K562 (cell line): ENCODE measurements around the gene TIPIN. TPM values are rescaled to one million over a fixed set of nuclear protein-coding genes. Genes with fewer than 3 reads are reported as not detected.

Source experiments
- ATAC-seq: fragments of 200-7000 bp; cut with Tn5 transposase; 3 replicates; pipeline ENCODE4 v1.9.1; 2020; ENCODE audit warnings: moderate library complexity
- BruUV-seq: library from RNA; stranded (reverse); fragments of 400-500 nt; replicated peaks from 2 replicates; lab custom pipeline; 2021; lab: Mats Ljungman, UMichigan
- CTCF ChIA-PET: fragments of 300-600 bp; formaldehyde crosslinking; extraction: SDS; loops from one replicate; lab custom pipeline; 2021; ENCODE audit warnings: low intra/inter-chr PET ratio; lab: Yijun Ruan, JAX
- POLR2A ChIA-PET: fragments of 300-600, 350-650 bp; sonication (Branson Sonifier 250); formaldehyde crosslinking; extraction: SDS; loops from one replicate; lab custom pipeline; 2021; ENCODE audit warnings: antibody characterized with exemption, inconsistent platforms; lab: Yijun Ruan, JAX
- DNase-seq, 4 experiments: peaks; one replicate each; pipeline versions ENCODE4 v3.0.0 to v3.0.0-alpha.2; 2011 to 2018; ENCODE audit warnings: low spot score in 3 of 4, mixed read lengths in 3 of 4; ENCODE audit errors: extremely low read depth in 1 of 4
- FAIRE-seq: peaks from 2 replicates; lab custom pipeline; 2011; peaks lifted over from hg19 to GRCh38; lab: Jason Lieb, UNC
- H2AFZ ChIP-seq: 2 replicates; pipeline ENCODE4 v1.6.0; 2011; ENCODE audit warnings: low read depth, low read length, control low read depth, inconsistent platforms
- H3K27ac ChIP-seq: fragments of 200-600 bp; 3 replicates; pipeline ENCODE4 v1.8.0; 2011; ENCODE audit warnings: low read depth, mild to moderate bottlenecking, control low read depth, inconsistent platforms, low read length, moderate library complexity, mixed read lengths; ENCODE audit errors: extremely low read depth
- H3K27me3 ChIP-seq, 2 experiments: fragments of 300-600 bp in 1 of 2; 2 replicates in 1 of 2; 3 replicates in 1 of 2; pipeline versions ENCODE4 v1.6.0 to v1.8.0; 2011; ENCODE audit warnings: inconsistent platforms in 2 of 2, low read length in 2 of 2, mild to moderate bottlenecking in 1 of 2, mixed read lengths in 1 of 2, moderate library complexity in 1 of 2; ENCODE audit not compliant: control insufficient read depth in 2 of 2, insufficient read depth in 2 of 2
- H3K36me3 ChIP-seq: fragments of 300-600 bp; 3 replicates; pipeline ENCODE4 v1.8.0; 2011; ENCODE audit warnings: mild to moderate bottlenecking, low read length, inconsistent platforms; ENCODE audit not compliant: control insufficient read depth, insufficient read depth
- H3K4me1 ChIP-seq, 2 experiments: fragments of 200-600 bp in 1 of 2; replicated peaks in 1 of 2; 2 replicates in 1 of 2; 3 replicates in 1 of 2; pipeline versions ENCODE4 v1.5.1 to v1.8.0; 2011; ENCODE audit warnings: inconsistent platforms in 2 of 2, low read length in 2 of 2, mild to moderate bottlenecking in 1 of 2, mixed read lengths in 1 of 2, moderate library complexity in 1 of 2; ENCODE audit not compliant: control insufficient read depth in 2 of 2, insufficient read depth in 2 of 2
- H3K4me2 ChIP-seq: 2 replicates; pipeline ENCODE4 v1.6.1; 2011; ENCODE audit warnings: low read length, control low read depth, inconsistent platforms, mixed read lengths; ENCODE audit not compliant: insufficient read depth
- H3K4me3 ChIP-seq: fragments of 200-600 bp; sonication (generic), shearing (Covaris generic); 2 replicates; pipeline ENCODE4 v1.5.1; 2016; ENCODE audit warnings: control low read depth, inconsistent platforms
- H3K79me2 ChIP-seq: fragments of 200-600 bp; 3 replicates; pipeline ENCODE4 v1.8.0; 2011; ENCODE audit warnings: low read length, inconsistent platforms; ENCODE audit not compliant: control insufficient read depth, insufficient read depth
- H3K9ac ChIP-seq, 2 experiments: 2 replicates each; pipeline versions ENCODE4 v1.6.0 to v1.6.1; 2011; ENCODE audit warnings: low read depth in 2 of 2, low read length in 2 of 2, control low read depth in 1 of 2, inconsistent platforms in 1 of 2, mild to moderate bottlenecking in 1 of 2, mixed read lengths in 1 of 2; ENCODE audit not compliant: insufficient read depth in 1 of 2
- H3K9me1 ChIP-seq: one replicate; pipeline ENCODE4 v1.6.0; 2011; ENCODE audit warnings: inconsistent platforms, mild to moderate bottlenecking, low read length, moderate library complexity; ENCODE audit not compliant: control insufficient read depth, insufficient read depth
- H3K9me3 ChIP-seq: replicated peaks from 2 replicates; pipeline ENCODE4 v1.5.1; 2011; ENCODE audit warnings: low read depth, low read length, inconsistent platforms; ENCODE audit not compliant: control insufficient read depth, insufficient read depth
- H4K20me1 ChIP-seq: replicated peaks from 2 replicates; pipeline ENCODE4 v1.6.1; 2011; ENCODE audit warnings: low read length, inconsistent platforms, mixed read lengths; ENCODE audit not compliant: control insufficient read depth, insufficient read depth
- SIN3A ChIP-seq, 2 experiments: fragments of 150-350 bp in 1 of 2; IDR thresholded peaks; 2 replicates each; pipeline ENCODE4 v1.6.1; 2011 to 2016; ENCODE audit warnings: borderline replicate concordance in 2 of 2, low read depth in 2 of 2, low read length in 2 of 2, mild to moderate bottlenecking in 2 of 2, moderate library complexity in 2 of 2; ENCODE audit not compliant: control insufficient read depth in 1 of 2
- STAG1 ChIP-seq: sonication (generic); formaldehyde crosslinking; IDR thresholded peaks from 2 replicates; pipeline ENCODE4 v1.5.0; 2020; ENCODE audit warnings: missing genetic modification reagents, borderline replicate concordance
- ZBTB7A ChIP-seq: IDR thresholded peaks from 2 replicates; pipeline ENCODE4 v1.6.1; 2011; ENCODE audit warnings: low read depth, mild to moderate bottlenecking, low read length, moderate library complexity, borderline replicate concordance; ENCODE audit not compliant: control insufficient read depth
- WGBS: fragments of 100-300 bp; shearing (Covaris generic); methylation state at CpG from one replicate; pipeline ENCODE4 v1.1.6; 2016; ENCODE audit warnings: low coverage, mixed read lengths; ENCODE audit not compliant: insufficient coverage; ENCODE audit errors: missing lambda C conversion rate; 5-methylcytosine and 5-hydroxymethylcytosine counted together
- in situ Hi-C: fragments of 300-500 bp; cut with MboI; formaldehyde crosslinking; loops from 4 replicates; pipeline ENCODE4 v1.15.0; 2018; ENCODE audit warnings: inconsistent platforms, mixed read lengths
- intact Hi-C: fragments of 100-400 bp; cut with micrococcal nuclease; formaldehyde crosslinking; loops from 2 replicates; pipeline ENCODE4 v1.14.2; 2022
- polyA plus RNA-seq, 8 experiments: library from polyadenylated mRNA; depleted of rRNA in 4 of 8; stranded (reverse) in 5 of 8; unstranded in 3 of 8; fragments of >200 nt; fragmentation: Nextera tagmentation in 2 of 8; fragmentation: Illumina TruSeq in 1 of 8; extraction: Ambion mirVana in 2 of 8; extraction: Trizol in 1 of 8; gene quantifications; 2 replicates each; pipeline versions ENCODE4 v1.2.1 to v1.2.3, GENCODE V29; 2011 to 2014; ENCODE audit warnings: inconsistent platforms in 1 of 8, missing spikeins in 1 of 8
- total RNA-seq, 7 experiments: library from RNA; depleted of rRNA in 6 of 7; stranded (reverse); fragments of >200 nt in 6 of 7; fragmentation: Illumina TruSeq in 2 of 7; extraction: Trizol in 2 of 7; gene quantifications; 2 replicates each; pipeline versions ENCODE4 v1.2.1 to v1.2.3, GENCODE V29; 2011 to 2021; ENCODE audit warnings: low replicate concordance in 1 of 7
- TF ChIP-seq, protein P1 (sequence below): sonication (generic); formaldehyde crosslinking; IDR thresholded peaks from 2 replicates; pipeline ENCODE4 v1.8.0; 2022; ENCODE audit warnings: missing genetic modification reagents, mild to moderate bottlenecking, borderline replicate concordance
- TF ChIP-seq, protein P2 (sequence below), 2 experiments: fragments of 450-650 bp; IDR thresholded peaks; 2 replicates each; pipeline ENCODE4 v1.6.1; 2016; ENCODE audit warnings: mild to moderate bottlenecking in 2 of 2, borderline replicate concordance in 1 of 2, low read depth in 1 of 2, moderate library complexity in 1 of 2

Gene TIPIN
- total and polyA plus RNA-seq, 9 of the 15 experiments (the other 6 are each of a cell fraction or from before 2014, with no cell fraction given) = 22.9 to 61.4 (median 42.0) TPM

DNA sequence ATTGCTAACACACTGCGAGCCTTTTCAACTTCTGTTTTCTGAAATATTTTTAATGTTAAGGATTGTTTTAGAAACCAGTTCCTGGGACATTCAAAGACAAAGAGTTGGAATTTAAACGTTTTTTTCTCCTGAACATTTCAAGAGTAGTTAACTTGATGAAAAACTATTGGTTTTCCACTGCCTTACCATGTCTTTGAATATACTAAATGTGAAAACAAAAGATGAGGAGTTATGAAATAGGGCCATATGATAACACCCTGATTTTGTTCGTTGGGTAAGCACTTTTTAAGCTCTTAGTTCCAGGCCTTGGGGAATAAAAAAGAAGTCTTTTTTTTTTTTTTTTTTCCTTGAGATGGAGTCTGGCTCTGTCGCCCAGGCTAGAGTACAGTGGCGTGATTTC lies 60.3 kb downstream of the TIPIN start:
- Histone ChIP-seq H4K20me1 (no peaks in the 10 kb centered on the region), H3K4me2 (no peak overlapping the region), H3K79me2 (peaks cover 22% of the 10 kb centered on the region), H3K36me3 (peaks cover 21% of the 10 kb centered on the region), H3K27me3 (no peaks in the 10 kb centered on the region), H3K27ac (no peak overlapping the region), H3K4me1 (peaks cover 17 to 20% of the 10 kb centered on the region in 2 experiments), H3K9me1 (no peaks in the 10 kb centered on the region), H3K4me3 (no peak overlapping the region), H3K9me3 (no peaks in the 10 kb centered on the region), H2AFZ (no peak overlapping the region), H3K9ac (no peak overlapping the region; a peak in 1 of 4 replicates)
- WGBS = 41% methylated on average over 3 of the region's 5 CpGs
- FAIRE-seq (no peak), DNase-seq (no peak), ATAC-seq (no peak)
- intact Hi-C loops = no loop called here
- BruUV-seq = no TSS peak
- no peak for TF ChIP-seq ZBTB7A
- TF ChIP-seq, protein P1, sequence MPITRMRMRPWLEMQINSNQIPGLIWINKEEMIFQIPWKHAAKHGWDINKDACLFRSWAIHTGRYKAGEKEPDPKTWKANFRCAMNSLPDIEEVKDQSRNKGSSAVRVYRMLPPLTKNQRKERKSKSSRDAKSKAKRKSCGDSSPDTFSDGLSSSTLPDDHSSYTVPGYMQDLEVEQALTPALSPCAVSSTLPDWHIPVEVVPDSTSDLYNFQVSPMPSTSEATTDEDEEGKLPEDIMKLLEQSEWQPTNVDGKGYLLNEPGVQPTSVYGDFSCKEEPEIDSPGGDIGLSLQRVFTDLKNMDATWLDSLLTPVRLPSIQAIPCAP (CRISPR knock-in tag) = no peak
- no peak for TF ChIP-seq SIN3A (IDR thresholded peaks at IDR 0.05; ENCODE audit: borderline replicate concordance in 2 of 2, control insufficient read depth in 1 of 2, low read depth in 2 of 2, low read length in 2 of 2)
- TF ChIP-seq, protein P2, sequence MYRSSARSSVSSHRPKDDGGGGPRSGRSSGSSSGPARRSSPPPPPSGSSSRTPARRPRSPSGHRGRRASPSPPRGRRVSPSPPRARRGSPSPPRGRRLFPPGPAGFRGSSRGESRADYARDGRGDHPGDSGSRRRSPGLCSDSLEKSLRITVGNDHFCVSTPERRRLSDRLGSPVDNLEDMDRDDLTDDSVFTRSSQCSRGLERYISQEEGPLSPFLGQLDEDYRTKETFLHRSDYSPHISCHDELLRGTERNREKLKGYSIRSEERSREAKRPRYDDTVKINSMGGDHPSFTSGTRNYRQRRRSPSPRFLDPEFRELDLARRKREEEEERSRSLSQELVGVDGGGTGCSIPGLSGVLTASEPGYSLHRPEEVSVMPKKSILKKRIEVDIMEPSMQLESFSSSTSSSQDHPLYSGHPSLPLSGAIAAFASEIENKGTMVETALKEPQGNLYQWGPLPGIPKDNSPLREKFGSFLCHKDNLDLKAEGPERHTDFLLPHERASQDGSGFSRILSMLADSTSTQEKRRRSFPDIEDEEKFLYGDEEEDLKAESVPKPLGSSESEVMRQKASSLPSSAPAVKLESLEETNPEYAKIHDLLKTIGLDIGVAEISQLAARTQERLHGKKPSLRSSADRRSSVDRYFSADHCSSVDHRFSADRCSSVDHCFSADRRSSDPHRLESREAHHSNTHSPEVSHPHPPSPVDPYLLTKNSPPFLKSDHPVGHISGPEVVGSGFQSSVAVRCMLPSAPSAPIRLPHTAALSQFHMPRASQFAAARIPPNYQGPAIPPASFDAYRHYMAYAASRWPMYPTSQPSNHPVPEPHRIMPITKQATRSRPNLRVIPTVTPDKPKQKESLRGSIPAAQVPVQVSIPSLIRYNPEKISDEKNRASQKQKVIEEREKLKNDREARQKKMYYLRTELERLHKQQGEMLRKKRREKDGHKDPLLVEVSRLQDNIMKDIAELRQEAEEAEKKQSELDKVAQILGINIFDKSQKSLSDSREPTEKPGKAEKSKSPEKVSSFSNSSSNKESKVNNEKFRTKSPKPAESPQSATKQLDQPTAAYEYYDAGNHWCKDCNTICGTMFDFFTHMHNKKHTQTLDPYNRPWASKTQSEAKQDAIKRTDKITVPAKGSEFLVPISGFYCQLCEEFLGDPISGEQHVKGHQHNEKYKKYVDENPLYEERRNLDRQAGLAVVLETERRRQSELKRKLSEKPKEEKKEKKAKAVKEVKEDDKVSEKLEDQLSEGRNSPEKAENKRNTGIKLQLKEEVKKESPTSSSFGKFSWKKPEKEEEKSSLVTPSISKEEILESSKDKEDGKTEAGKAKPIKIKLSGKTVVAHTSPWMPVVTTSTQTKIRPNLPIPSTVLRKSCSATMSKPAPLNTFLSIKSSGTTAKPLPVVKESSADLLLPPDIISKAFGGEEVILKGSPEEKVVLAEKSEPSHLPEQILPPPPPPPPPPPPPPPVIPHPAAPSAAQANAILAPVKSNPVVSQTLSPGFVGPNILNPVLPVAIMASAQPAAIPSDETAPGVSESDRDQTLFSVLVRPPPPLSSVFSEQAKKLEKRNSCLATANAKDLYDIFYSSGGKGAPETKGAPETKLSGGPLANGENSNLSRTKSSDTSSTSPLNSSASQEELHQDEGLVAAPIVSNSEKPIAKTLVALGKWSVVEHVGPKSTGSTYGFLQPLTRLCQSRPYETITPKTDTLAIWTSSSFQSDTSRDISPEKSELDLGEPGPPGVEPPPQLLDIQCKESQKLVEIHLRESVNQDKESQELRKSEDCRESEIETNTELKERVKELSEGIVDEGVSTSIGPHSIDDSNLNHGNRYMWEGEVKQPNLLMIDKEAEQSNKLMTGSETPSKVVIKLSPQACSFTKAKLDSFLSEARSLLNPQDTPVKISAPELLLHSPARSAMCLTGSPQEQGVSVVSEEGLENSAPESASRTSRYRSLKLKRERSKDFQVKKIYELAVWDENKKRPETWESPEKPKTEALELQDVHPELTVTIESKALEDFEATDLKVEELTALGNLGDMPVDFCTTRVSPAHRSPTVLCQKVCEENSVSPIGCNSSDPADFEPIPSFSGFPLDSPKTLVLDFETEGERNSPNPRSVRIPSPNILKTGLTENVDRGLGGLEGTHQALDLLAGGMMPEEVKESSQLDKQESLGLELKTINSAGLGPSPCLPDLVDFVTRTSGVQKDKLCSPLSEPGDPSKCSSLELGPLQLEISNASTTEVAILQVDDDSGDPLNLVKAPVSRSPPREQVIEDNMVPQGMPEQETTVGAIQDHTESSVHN (IDR thresholded peaks at IDR 0.05; ENCODE audit: borderline replicate concordance in 1 of 2, low read depth in 1 of 2) = no peak
- TF ChIP-seq STAG1 (CRISPR knock-in tag) = no peak
- CTCF ChIA-PET = no interaction called here
- in situ Hi-C loops = no loop called here
- POLR2A ChIA-PET = interaction anchor here (1.7 kb wide), 1 partner anchor 28 kb away, joined by 4 read pairs; no protein-coding TSS in a partner anchor
